Fibroblast of the aortic adventitia (primary cell): ENCODE data around the gene RAC3. TPM values are rescaled to one million over a fixed set of nuclear protein-coding genes. Genes with fewer than 3 reads are reported as not detected.

ENCODE experiments used
- DNase-seq: peaks from one replicate; pipeline ENCODE4 v3.0.0-alpha.2; 2010; ENCODE audit warnings: low read depth
- H3K4me3 ChIP-seq: 2 replicates; pipeline ENCODE4 v1.5.1; 2011; ENCODE audit warnings: low read depth, mild to moderate bottlenecking, control low read depth, low read length, moderate library complexity
- CTCF ChIP-seq: IDR thresholded peaks from 2 replicates; pipeline ENCODE4 v1.5.1; 2011; ENCODE audit warnings: mild to moderate bottlenecking, low read length, control low read depth, inconsistent platforms; ENCODE audit not compliant: insufficient read depth
- total RNA-seq: library from RNA; depleted of rRNA; stranded (reverse); fragments of >200 nt; gene quantifications from 2 replicates; pipeline ENCODE4 v1.2.3, GENCODE V29; 2012; ENCODE audit warnings: low replicate concordance

The RAC3 gene
- total RNA-seq, 1 donor = 6.2 TPM

- no peak for TF ChIP-seq CTCF
- no peak for DNase-seq
- H3K4me3 ChIP-seq = no peak overlapping the region
These were observed 35.8 kb upstream of the RAC3 start for GRCh38 chr17:81995463-81996231.

- H3K4me3 ChIP-seq = no peak overlapping the region
- TF ChIP-seq CTCF = no peak
- no peak for DNase-seq
These were observed 35.2 kb upstream of the RAC3 start for GRCh38 chr17:81996232-81996756.

- no peak overlapping the region for H3K4me3 ChIP-seq
- DNase-seq = no peak
- TF ChIP-seq CTCF = no peak
These were observed 34.6 kb upstream of the RAC3 start for GRCh38 chr17:81996757-81997441.

GRCh38 chr17:81998212-81998611 lies 33.3 kb upstream of the RAC3 start:
- H3K4me3 ChIP-seq = no peak overlapping the region
- TF ChIP-seq CTCF = no peak
- DNase-seq = no peak

- DNase-seq = no peak
- TF ChIP-seq CTCF = no peak
- no peak overlapping the region for H3K4me3 ChIP-seq
These were observed 32.6 kb upstream of the RAC3 start for GRCh38 chr17:81998691-81999438.

GRCh38 chr17:81999587-81999975 lies 31.9 kb upstream of the RAC3 start:
- DNase-seq = no peak
- no peak for TF ChIP-seq CTCF
- no peak overlapping the region for H3K4me3 ChIP-seq
